SKM-1 (cell line): ENCODE results near the gene PPM1G.
"Not testable (repeated sequence)": the region's sequence is repeated elsewhere in the genome, so short reads cannot be mapped to it uniquely, and the experiment has no call there.

Experiments used
- DNase-seq: peaks from one replicate; lab custom pipeline; 2025; ENCODE audit not compliant: unreplicated experiment; lab: John Stamatoyannopoulos, UW

The PPM1G gene

GRCh38 chr2:27376151-27376865, 33.1 kb downstream of the PPM1G start:
- no peak for DNase-seq

- no peak for DNase-seq
Measured at GRCh38 chr2:27375513-27376099, 33.8 kb downstream of the PPM1G start.

GRCh38 chr2:27373567-27373966, 35.8 kb downstream of the PPM1G start:
- DNase-seq = no peak

GRCh38 chr2:27372937-27373336, 36.5 kb downstream of the PPM1G start:
- DNase-seq = no peak

- peak; percentile 87 for DNase-seq
Measured at GRCh38 chr2:27370816-27371620, 38.4 kb downstream of the PPM1G start.

- DNase-seq = peak; percentile 98
Measured at GRCh38 chr2:27370026-27370815, 39.2 kb downstream of the PPM1G start, which contains the start of the genes EIF2B4 and SNX17. Gene EIF2B4 (minus strand): TSS chr2:27370338. CDS start chr2:27370314, 24 bp downstream. Gene SNX17 (plus strand): TSS chr2:27370616. CDS start chr2:27370744, 128 bp downstream.

- no peak for DNase-seq
Measured at GRCh38 chr2:27369471-27370025, 39.8 kb downstream of the PPM1G start.

- no peak for DNase-seq
Measured at GRCh38 chr2:27363933-27364332, 45.5 kb downstream of the PPM1G start.

GRCh38 chr2:27362678-27363420, 46.5 kb downstream of the PPM1G start:
- no peak for DNase-seq

- peak; percentile 91 for DNase-seq
Measured at GRCh38 chr2:27356382-27357181, 52.8 kb downstream of the PPM1G start, which contains the start of gene GTF3C2. Gene GTF3C2 (minus strand): TSS chr2:27356764. CDS start chr2:27343554, 13,210 bp downstream.

- DNase-seq = no peak
Measured at GRCh38 chr2:27356056-27356381, 53.4 kb downstream of the PPM1G start.

- DNase-seq = no peak
Measured at GRCh38 chr2:27354597-27354927, 54.8 kb downstream of the PPM1G start.

GRCh38 chr2:27353762-27354596, 55.4 kb downstream of the PPM1G start:
- no peak for DNase-seq

- not testable (repeated sequence) for DNase-seq
Measured at GRCh38 chr2:27353386-27353761, 56.0 kb downstream of the PPM1G start.

- no peak for DNase-seq
Measured at GRCh38 chr2:27351802-27352598, 57.4 kb downstream of the PPM1G start.

GRCh38 chr2:27350106-27350693, 59.2 kb downstream of the PPM1G start:
- DNase-seq = no peak

- DNase-seq = no peak
Measured at GRCh38 chr2:27347641-27348040, 61.8 kb downstream of the PPM1G start.
